ENCODE results near the gene ASIC1. TPM values are rescaled to one million over a fixed set of nuclear protein-coding genes. Genes with fewer than 3 reads are reported as not detected.

The ASIC1 gene
- total RNA-seq, 1 experiment from 2014 or later: 6.0 TPM

DNA sequence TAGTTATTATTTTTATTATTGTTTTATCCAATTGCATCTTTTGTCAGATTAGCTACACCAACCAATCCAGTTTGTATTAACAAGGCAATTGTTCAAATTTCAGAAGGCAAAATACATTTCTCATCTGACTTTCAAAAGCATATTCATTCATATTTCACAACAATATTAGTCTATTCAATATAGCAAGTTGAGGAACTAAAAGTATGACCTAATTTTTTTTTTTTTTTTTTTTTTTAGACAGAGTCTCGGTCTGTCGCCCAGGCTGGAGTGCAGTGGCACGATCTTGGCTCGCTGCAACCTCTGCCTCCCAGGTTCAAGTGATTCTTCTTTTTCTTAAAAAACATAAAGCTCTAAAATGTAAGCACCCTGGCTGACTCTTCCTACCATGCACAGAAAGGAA, 71.9 kb downstream of the ASIC1 start:
- Histone ChIP-seq H3K9me3 (ENCODE audit: low read length) (no peaks in the 10 kb centered on the region), H3K79me2 (ENCODE audit: low read length) (no peaks in the 10 kb centered on the region), H2AFZ (ENCODE audit: low read length) (no peak overlapping the region), H3K27me3 (ENCODE audit: low read length) (no peaks in the 10 kb centered on the region), H3K27ac (ENCODE audit: low read length) (no peak overlapping the region), H3K4me3 (ENCODE audit: low read length) (no peak overlapping the region), H3K9ac (ENCODE audit: low read length) (no peak overlapping the region), H3K4me2 (ENCODE audit: low read length) (no peak overlapping the region), H3K36me3 (ENCODE audit: low read depth, low read length) (peaks cover 26% of the 10 kb centered on the region; the same call in 1 of the 2 replicates), H3K9me2 (replicated peaks; ENCODE audit: low read length) (no peaks in the 10 kb centered on the region), H4K20me1 (ENCODE audit: low read length) (no peaks in the 10 kb centered on the region), H3F3A (ENCODE audit: low read length, unreplicated experiment) (no peaks in the 10 kb centered on the region), H3K4me1 (ENCODE audit: insufficient read depth, low read length) (no peaks in the 10 kb centered on the region)
- ChIA-PET POLR2A (ENCODE audit: unreplicated experiment) (no interaction called here), CTCF (interaction anchor here (0.7 kb wide), 1 partner anchor 38 kb away, joined by 3 read pairs; the partner anchor contains the start of gene CERS5)
- intact Hi-C loops (cut with micrococcal nuclease): loop anchor here (5.0 kb wide), 1 partner anchor 52 kb away; no protein-coding TSS in a partner anchor
- TF ChIP-seq, protein P1, sequence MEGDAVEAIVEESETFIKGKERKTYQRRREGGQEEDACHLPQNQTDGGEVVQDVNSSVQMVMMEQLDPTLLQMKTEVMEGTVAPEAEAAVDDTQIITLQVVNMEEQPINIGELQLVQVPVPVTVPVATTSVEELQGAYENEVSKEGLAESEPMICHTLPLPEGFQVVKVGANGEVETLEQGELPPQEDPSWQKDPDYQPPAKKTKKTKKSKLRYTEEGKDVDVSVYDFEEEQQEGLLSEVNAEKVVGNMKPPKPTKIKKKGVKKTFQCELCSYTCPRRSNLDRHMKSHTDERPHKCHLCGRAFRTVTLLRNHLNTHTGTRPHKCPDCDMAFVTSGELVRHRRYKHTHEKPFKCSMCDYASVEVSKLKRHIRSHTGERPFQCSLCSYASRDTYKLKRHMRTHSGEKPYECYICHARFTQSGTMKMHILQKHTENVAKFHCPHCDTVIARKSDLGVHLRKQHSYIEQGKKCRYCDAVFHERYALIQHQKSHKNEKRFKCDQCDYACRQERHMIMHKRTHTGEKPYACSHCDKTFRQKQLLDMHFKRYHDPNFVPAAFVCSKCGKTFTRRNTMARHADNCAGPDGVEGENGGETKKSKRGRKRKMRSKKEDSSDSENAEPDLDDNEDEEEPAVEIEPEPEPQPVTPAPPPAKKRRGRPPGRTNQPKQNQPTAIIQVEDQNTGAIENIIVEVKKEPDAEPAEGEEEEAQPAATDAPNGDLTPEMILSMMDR (conservative IDR thresholded peaks at IDR 0.05; ENCODE audit: low read depth, low read length): no peak
- TF ChIP-seq EZH2 (IDR thresholded peaks at IDR 0.05; ENCODE audit: low read length, unreplicated experiment) (no peak), EZH2phosphoT487 (IDR thresholded peaks at IDR 0.05; ENCODE audit: borderline replicate concordance, low read length) (no peak)
- DNase-seq (peak; percentile 23), ATAC-seq (no peak)
- no TSS peak for BruUV-seq (replicated peaks)

DNA sequence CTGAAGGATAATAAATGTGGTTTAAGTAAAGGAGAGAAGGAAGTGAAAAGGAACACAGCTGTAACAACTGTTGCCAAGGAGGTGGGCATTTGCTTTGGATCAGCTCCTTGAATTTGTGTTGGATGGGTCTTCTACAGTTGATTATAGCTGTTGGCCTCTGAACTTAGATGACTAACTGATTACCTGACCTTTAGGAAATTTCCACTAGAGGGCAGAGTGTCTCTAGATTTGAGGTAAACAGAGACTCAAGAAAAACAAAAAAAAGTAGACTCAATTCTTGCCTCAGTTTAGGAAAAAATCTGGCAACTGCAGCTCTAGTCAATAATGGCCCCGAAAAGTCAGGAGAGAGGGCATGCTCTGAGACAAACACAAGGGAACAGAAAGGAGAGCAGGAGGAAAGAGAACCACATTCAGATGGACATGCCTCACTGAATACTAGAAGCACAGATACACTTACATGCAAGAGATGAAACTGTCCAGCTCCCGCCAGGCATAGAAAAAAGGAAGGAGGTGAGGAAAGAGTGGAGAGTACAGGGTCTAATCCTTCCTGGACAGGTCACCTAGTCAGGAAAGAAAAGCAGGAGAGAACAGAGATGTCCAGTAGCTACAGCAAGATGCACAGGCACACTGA, 75.2 kb downstream of the ASIC1 start:
- H3K27ac ChIP-seq (ENCODE audit: low read length): no peak overlapping the region
- H3K9me2 ChIP-seq (replicated peaks; ENCODE audit: low read length): no peaks in the 10 kb centered on the region
- TF ChIP-seq, protein P1 (conservative IDR thresholded peaks at IDR 0.05; ENCODE audit: low read depth, low read length): peak; percentile 84
- no peak for TF ChIP-seq EZH2phosphoT487 (IDR thresholded peaks at IDR 0.05; ENCODE audit: borderline replicate concordance, low read length)
- POLR2A ChIA-PET (ENCODE audit: unreplicated experiment): interaction anchor here (0.7 kb wide), 1 partner anchor 121 kb away, joined by 3 read pairs; no protein-coding TSS in a partner anchor
- H4K20me1 ChIP-seq (ENCODE audit: low read length): no peaks in the 10 kb centered on the region
- H3K36me3 ChIP-seq (ENCODE audit: low read depth, low read length): peaks cover 27% of the 10 kb centered on the region; the same call in 1 of the 2 replicates
- CTCF ChIA-PET: interaction anchor here (0.6 to 0.9 kb wide), 5 partner anchors 18 to 197 kb away, joined by 3 to 5 read pairs (median 4); partner anchors contain the start of gene CERS5
- H3K4me2 ChIP-seq (ENCODE audit: low read length): no peak overlapping the region
- intact Hi-C loops (cut with micrococcal nuclease): loop anchor here (1.0 kb wide), 1 partner anchor 43 kb away; no protein-coding TSS in a partner anchor
- H3K9ac ChIP-seq (ENCODE audit: low read length): no peak overlapping the region
- DNase-seq (peak; percentile 69), ATAC-seq (peak; percentile 61)
- H3K4me1 ChIP-seq (ENCODE audit: insufficient read depth, low read length): no peaks in the 10 kb centered on the region
- no peaks in the 10 kb centered on the region for H3K27me3 ChIP-seq (ENCODE audit: low read length)
- H2AFZ ChIP-seq (ENCODE audit: low read length): no peak overlapping the region
- no peaks in the 10 kb centered on the region for H3F3A ChIP-seq (ENCODE audit: low read length, unreplicated experiment)
- H3K9me3 ChIP-seq (ENCODE audit: low read length): no peaks in the 10 kb centered on the region
- H3K79me2 ChIP-seq (ENCODE audit: low read length): no peaks in the 10 kb centered on the region
- no TSS peak for BruUV-seq (replicated peaks)
- no peak overlapping the region for H3K4me3 ChIP-seq (ENCODE audit: low read length)

Other genes starting within 250 kb of the ASIC1 start
- 13.3 and 14.2 TPM in 2 replicates for gene NCKAP5L, start 229.2 kb upstream of the ASIC1 start, total RNA-seq (2014; rRNA removed)
- 4.5 and 5.4 TPM in 2 replicates for gene BCDIN3D, start 214.5 kb upstream of the ASIC1 start, total RNA-seq (2014; rRNA removed)
- 0.18 TPM in 1 of 2 replicates, not detected in the other for gene FAIM2, start 153.7 kb upstream of the ASIC1 start, total RNA-seq (2014; rRNA removed)
- gene AQP2, start 106.9 kb upstream of the ASIC1 start, total RNA-seq (2014; rRNA removed): not detected in 2 replicates
- not detected in 2 replicates for gene AQP5, start 95.7 kb upstream of the ASIC1 start, total RNA-seq (2014; rRNA removed)
- gene AQP6, start 84.6 kb upstream of the ASIC1 start, total RNA-seq (2014; rRNA removed): not detected in 2 replicates
- 95.3 and 97.9 TPM in 2 replicates for gene RACGAP1, start 32.1 kb upstream of the ASIC1 start, total RNA-seq (2014; rRNA removed)
- gene SMARCD1, start 27.7 kb downstream of the ASIC1 start, total RNA-seq (2014; rRNA removed): 105 and 109 TPM in 2 replicates
- 0.11 and 0.40 TPM in 2 replicates for gene GPD1, start 46.4 kb downstream of the ASIC1 start, total RNA-seq (2014; rRNA removed)
- gene COX14, start 54.6 kb downstream of the ASIC1 start, total RNA-seq (2014; rRNA removed): 75.7 and 84.7 TPM in 2 replicates
- gene CERS5, start 109.8 kb downstream of the ASIC1 start, total RNA-seq (2014; rRNA removed): 24.9 and 29.7 TPM in 2 replicates
- 45.1 and 58.2 TPM in 2 replicates for gene LIMA1, start 225.9 kb downstream of the ASIC1 start, total RNA-seq (2014; rRNA removed)

Data from PC-3 (cell line).